HG03442 (cell line): ENCODE data around the gene MAML3.

Source experiments
- ATAC-seq: cut with Tn5 transposase; IDR thresholded peaks from one replicate; pipeline ENCODE4 v1.9.1; 2021; ENCODE audit warnings: mild to moderate bottlenecking, moderate library complexity; ENCODE audit not compliant: unreplicated experiment

Gene MAML3

GRCh38 chr4:140080883-140081282 lies 73.1 kb downstream of the MAML3 start:
- no peak for ATAC-seq

GRCh38 chr4:140078366-140078765 lies 75.6 kb downstream of the MAML3 start:
- ATAC-seq: no peak

- ATAC-seq: no peak
Measured at GRCh38 chr4:140076307-140076706, 77.7 kb downstream of the MAML3 start.

- peak; percentile 87 for ATAC-seq
Measured at GRCh38 chr4:140071806-140072205, 82.2 kb downstream of the MAML3 start.

- ATAC-seq: no peak
Measured at GRCh38 chr4:140070973-140071372, 83.0 kb downstream of the MAML3 start.

- ATAC-seq: no peak
Measured at GRCh38 chr4:140070366-140070765, 83.6 kb downstream of the MAML3 start.

GRCh38 chr4:140069066-140069465 lies 84.9 kb downstream of the MAML3 start:
- no peak for ATAC-seq

GRCh38 chr4:140068271-140068670 lies 85.7 kb downstream of the MAML3 start:
- ATAC-seq: no peak

GRCh38 chr4:140066031-140066930 lies 87.7 kb downstream of the MAML3 start:
- ATAC-seq: no peak

- ATAC-seq: no peak
Measured at GRCh38 chr4:140065393-140065792, 88.6 kb downstream of the MAML3 start.

GRCh38 chr4:140061659-140062289 lies 92.2 kb downstream of the MAML3 start:
- ATAC-seq: no peak

GRCh38 chr4:140061194-140061593 lies 92.8 kb downstream of the MAML3 start:
- ATAC-seq: no peak

GRCh38 chr4:140059159-140059558 lies 94.8 kb downstream of the MAML3 start:
- no peak for ATAC-seq

- ATAC-seq: no peak
Measured at GRCh38 chr4:140057701-140058100, 96.3 kb downstream of the MAML3 start.

GRCh38 chr4:140056015-140056414 lies 98.0 kb downstream of the MAML3 start:
- ATAC-seq: no peak

GRCh38 chr4:140054861-140055260 lies 99.1 kb downstream of the MAML3 start:
- no peak for ATAC-seq

- ATAC-seq: no peak
Measured at GRCh38 chr4:140053185-140053584, 100.8 kb downstream of the MAML3 start.

- ATAC-seq: no peak
Measured at GRCh38 chr4:140052050-140052449, 101.9 kb downstream of the MAML3 start.

- ATAC-seq: no peak
Measured at GRCh38 chr4:140049849-140050637, 103.9 kb downstream of the MAML3 start.

- ATAC-seq: no peak
Measured at GRCh38 chr4:140049024-140049848, 104.7 kb downstream of the MAML3 start.
